T-helper 1 cell treated with Interleukin-12 subunit alpha and Interleukin-12 subunit beta and Interleukin-4 antibody, amounts not matched to agents 30 ng/mL and 1 ng/mL, for 36 hours (primary cell): ENCODE results near the gene DKK1. TPM values are rescaled to one million over a fixed set of nuclear protein-coding genes. Genes with fewer than 3 reads are reported as not detected.
"Not testable (repeated sequence)": the region's sequence is repeated elsewhere in the genome, so short reads cannot be mapped to it uniquely, and the experiment has no call there.

Experiments
- intact Hi-C: fragments of 100-400 bp; cut with micrococcal nuclease; formaldehyde crosslinking; loops from one replicate; pipeline ENCODE4 v1.15.1; 2024
- total RNA-seq: library from RNA; stranded (reverse); gene quantifications from 2 replicates; pipeline ENCODE4 v1.2.3, GENCODE V29; 2022

The DKK1 gene
- total RNA-seq, 1 donor from 2014 or later, result not detected

- intact Hi-C loops, result not testable (repeated sequence)
These were observed 51.7 kb downstream of the DKK1 start for GRCh38 chr10:52365547-52366432.
